Astrocyte (in vitro differentiated cells and primary cell): Measurements from ENCODE around the gene ATAD2B. TPM values are rescaled to one million over a fixed set of nuclear protein-coding genes. Genes with fewer than 3 reads are reported as not detected.

Experiments used
- DNase-seq: peaks from one replicate; pipeline ENCODE4 v3.0.0-alpha.2; 2010; ENCODE audit warnings: low read depth
- FAIRE-seq: peaks from 2 replicates; lab custom pipeline; 2011; peaks lifted over from hg19 to GRCh38; lab: Jason Lieb, UNC
- H2AFZ ChIP-seq: 2 replicates; pipeline ENCODE4 v1.6.0; 2012; ENCODE audit warnings: low read depth, low read length, inconsistent platforms
- H3K27ac ChIP-seq: 2 replicates; pipeline ENCODE4 v1.5.1; 2011; ENCODE audit warnings: low read depth, low read length, inconsistent platforms
- H3K27me3 ChIP-seq: 2 replicates; pipeline ENCODE4 v1.6.0; 2011; ENCODE audit warnings: low read length, inconsistent platforms; ENCODE audit not compliant: insufficient read depth
- H3K36me3 ChIP-seq: 2 replicates; pipeline ENCODE4 v1.5.1; 2011; ENCODE audit warnings: low read length, inconsistent platforms; ENCODE audit not compliant: insufficient read depth
- H3K4me1 ChIP-seq: 2 replicates; pipeline ENCODE4 v1.5.1; 2011; ENCODE audit warnings: low read length, inconsistent platforms; ENCODE audit not compliant: insufficient read depth
- H3K4me2 ChIP-seq: 2 replicates; pipeline ENCODE4 v1.6.0; 2012; ENCODE audit warnings: low read length, inconsistent platforms
- H3K4me3 ChIP-seq: 2 replicates; pipeline ENCODE4 v1.5.1; 2011; ENCODE audit warnings: low read depth, mild to moderate bottlenecking, low read length, inconsistent platforms; ENCODE audit not compliant: insufficient read depth
- H3K79me2 ChIP-seq: 2 replicates; pipeline ENCODE4 v1.6.0; 2012; ENCODE audit warnings: mild to moderate bottlenecking, low read length, inconsistent platforms; ENCODE audit not compliant: insufficient read depth
- H3K9ac ChIP-seq: 2 replicates; pipeline ENCODE4 v1.6.0; 2012; ENCODE audit warnings: mild to moderate bottlenecking, low read length, inconsistent platforms
- H3K9me3 ChIP-seq: 2 replicates; pipeline ENCODE4 v1.5.1; 2012; ENCODE audit warnings: low read depth, mild to moderate bottlenecking, low read length, inconsistent platforms; ENCODE audit not compliant: insufficient read depth
- H4K20me1 ChIP-seq: 2 replicates; pipeline ENCODE4 v1.6.0; 2012; ENCODE audit warnings: low read length, inconsistent platforms; ENCODE audit not compliant: insufficient read depth
- H3K27ac Mint-ChIP-seq: one replicate; pipeline ENCODE4 v1.8.0; 2021; ENCODE audit warnings: mild to moderate bottlenecking, mixed read lengths; ENCODE audit not compliant: unreplicated experiment
- H3K27me3 Mint-ChIP-seq: one replicate; pipeline ENCODE4 v1.8.0; 2021; ENCODE audit warnings: low read depth, mixed read lengths; ENCODE audit not compliant: unreplicated experiment
- H3K36me3 Mint-ChIP-seq: one replicate; pipeline ENCODE4 v1.8.0; 2021; ENCODE audit warnings: low read depth, mixed read lengths; ENCODE audit not compliant: unreplicated experiment
- H3K4me1 Mint-ChIP-seq: one replicate; pipeline ENCODE4 v1.8.0; 2021; ENCODE audit warnings: low read depth, mixed read lengths; ENCODE audit not compliant: unreplicated experiment
- H3K4me3 Mint-ChIP-seq: one replicate; pipeline ENCODE4 v1.8.0; 2021; ENCODE audit warnings: mild to moderate bottlenecking, moderate library complexity, mixed read lengths; ENCODE audit not compliant: unreplicated experiment
- H3K9me3 Mint-ChIP-seq: one replicate; pipeline ENCODE4 v1.8.0; 2021; ENCODE audit warnings: mild to moderate bottlenecking, mixed read lengths; ENCODE audit not compliant: unreplicated experiment
- CTCF ChIP-seq: IDR thresholded peaks from 2 replicates; pipeline ENCODE4 v1.5.1; 2011; ENCODE audit warnings: low read depth, mild to moderate bottlenecking, inconsistent platforms, low read length, moderate library complexity; ENCODE audit not compliant: insufficient read depth
- EZH2 ChIP-seq: IDR thresholded peaks from 2 replicates; pipeline ENCODE4 v1.6.1; 2012; ENCODE audit warnings: mild to moderate bottlenecking, low read length, inconsistent platforms; ENCODE audit not compliant: insufficient read depth
- total RNA-seq: library from RNA; stranded (reverse); gene quantifications from 2 replicates; pipeline ENCODE4 v1.2.1, GENCODE V29; 2021

ATAD2B gene
- total RNA-seq, 1 donor from 2014 or later: 12.2 TPM

GRCh38 chr2:23947350-23947749, 20.4 kb upstream of the ATAD2B start:
- peaks cover 59% of the 10 kb centered on the region for H3K79me2 ChIP-seq
- no peaks in the 10 kb centered on the region for H3K36me3 ChIP-seq
- no peak overlapping the region for H2AFZ ChIP-seq
- no peak overlapping the region for H3K4me2 ChIP-seq
- Mint-ChIP-seq H3K36me3 (no peaks in the 10 kb centered on the region), H3K4me3 (no peak overlapping the region), H3K27ac (no peak overlapping the region), H3K27me3 (no peaks in the 10 kb centered on the region), H3K9me3 (no peaks in the 10 kb centered on the region), H3K4me1 (peaks cover 16% of the 10 kb centered on the region)
- no peaks in the 10 kb centered on the region for H3K9me3 ChIP-seq
- TF ChIP-seq CTCF (no peak), EZH2 (no peak)
- FAIRE-seq: no peak
- H4K20me1 ChIP-seq: peaks cover 11% of the 10 kb centered on the region
- no peak overlapping the region for H3K9ac ChIP-seq
- no peaks in the 10 kb centered on the region for H3K27me3 ChIP-seq
- H3K27ac ChIP-seq: no peak overlapping the region
- no peak overlapping the region for H3K4me3 ChIP-seq
- H3K4me1 ChIP-seq: no peaks in the 10 kb centered on the region
- no peak for DNase-seq

GRCh38 chr2:23944976-23945375, 18.1 kb upstream of the ATAD2B start:
- Mint-ChIP-seq H3K27me3 (no peaks in the 10 kb centered on the region), H3K4me1 (peaks cover 19% of the 10 kb centered on the region), H3K27ac (no peak overlapping the region), H3K9me3 (no peaks in the 10 kb centered on the region), H3K4me3 (no peak overlapping the region), H3K36me3 (no peaks in the 10 kb centered on the region)
- DNase-seq (no peak), FAIRE-seq (no peak)
- Histone ChIP-seq H3K4me2 (no peak overlapping the region), H3K4me1 (no peaks in the 10 kb centered on the region), H3K27me3 (no peaks in the 10 kb centered on the region), H4K20me1 (peaks cover 15% of the 10 kb centered on the region), H3K27ac (no peak overlapping the region), H2AFZ (no peak overlapping the region), H3K9ac (no peak overlapping the region), H3K79me2 (peaks cover 72% of the 10 kb centered on the region), H3K4me3 (no peak overlapping the region), H3K36me3 (no peaks in the 10 kb centered on the region), H3K9me3 (no peaks in the 10 kb centered on the region)
- TF ChIP-seq EZH2 (no peak), CTCF (no peak)

GRCh38 chr2:23944527-23944926, 17.6 kb upstream of the ATAD2B start:
- H4K20me1 ChIP-seq: peaks cover 15% of the 10 kb centered on the region
- no peak overlapping the region for H2AFZ ChIP-seq
- Mint-ChIP-seq H3K27ac (no peak overlapping the region), H3K4me1 (peaks cover 19% of the 10 kb centered on the region), H3K9me3 (no peaks in the 10 kb centered on the region), H3K4me3 (peak overlapping the region; percentile 9), H3K27me3 (no peaks in the 10 kb centered on the region), H3K36me3 (no peaks in the 10 kb centered on the region)
- no peak for FAIRE-seq
- TF ChIP-seq CTCF: no peak
- no peak for TF ChIP-seq EZH2
- no peak overlapping the region for H3K4me3 ChIP-seq
- H3K27ac ChIP-seq: no peak overlapping the region
- H3K9ac ChIP-seq: no peak overlapping the region
- H3K9me3 ChIP-seq: no peaks in the 10 kb centered on the region
- no peak overlapping the region for H3K4me2 ChIP-seq
- H3K36me3 ChIP-seq: no peaks in the 10 kb centered on the region
- no peaks in the 10 kb centered on the region for H3K27me3 ChIP-seq
- peaks cover 70% of the 10 kb centered on the region for H3K79me2 ChIP-seq
- no peak for DNase-seq
- peaks cover 1% of the 10 kb centered on the region for H3K4me1 ChIP-seq
